Femur (tissue), 1 donor: Measurements from ENCODE around the gene HEYL.
A peak's percentile ranks its signal among the peaks of the same experiment; 100 is the strongest.
"Not testable (repeated sequence)": the region's sequence is repeated elsewhere in the genome, so short reads cannot be mapped to it uniquely, and the experiment has no call there.

Source experiments
- DNase-seq: peaks from one replicate; pipeline ENCODE4 v3.0.0-alpha.2; 2017

Gene HEYL

GRCh38 chr1:39601667-39602255, 37.7 kb downstream of the HEYL start:
- not testable (repeated sequence) for DNase-seq

GRCh38 chr1:39596163-39596562, 43.3 kb downstream of the HEYL start:
- no peak for DNase-seq

- no peak for DNase-seq
Observed at GRCh38 chr1:39593386-39593785, 46.1 kb downstream of the HEYL start.

GRCh38 chr1:39592069-39592468, 47.4 kb downstream of the HEYL start:
- no peak for DNase-seq

- DNase-seq: no peak
Observed at GRCh38 chr1:39590546-39590945, 48.9 kb downstream of the HEYL start.

GRCh38 chr1:39585933-39586332, 53.5 kb downstream of the HEYL start:
- no peak for DNase-seq

GRCh38 chr1:39576016-39576657, 63.3 kb downstream of the HEYL start:
- peak; percentile 53 for DNase-seq

- DNase-seq: peak; percentile 65
Observed at GRCh38 chr1:39575191-39576015, 64.0 kb downstream of the HEYL start.

- peak; percentile 40 for DNase-seq
Observed at GRCh38 chr1:39574646-39575045, 64.8 kb downstream of the HEYL start.
